K562 (cell line): Measurements from ENCODE around the gene NFATC1. TPM values are rescaled to one million over a fixed set of nuclear protein-coding genes. Genes with fewer than 3 reads are reported as not detected.

Experiments
- ATAC-seq: fragments of 200-7000 bp; cut with Tn5 transposase; 3 replicates; pipeline ENCODE4 v1.9.1; 2020; ENCODE audit warnings: moderate library complexity
- BruUV-seq: library from RNA; stranded (reverse); fragments of 400-500 nt; replicated peaks from 2 replicates; lab custom pipeline; 2021; lab: Mats Ljungman, UMichigan
- CTCF ChIA-PET: fragments of 300-600 bp; formaldehyde crosslinking; extraction: SDS; loops from one replicate; lab custom pipeline; 2021; ENCODE audit warnings: low intra/inter-chr PET ratio; lab: Yijun Ruan, JAX
- POLR2A ChIA-PET: fragments of 300-600, 350-650 bp; sonication (Branson Sonifier 250); formaldehyde crosslinking; extraction: SDS; loops from one replicate; lab custom pipeline; 2021; ENCODE audit warnings: antibody characterized with exemption, inconsistent platforms; lab: Yijun Ruan, JAX
- DNase-seq, 4 experiments: peaks; one replicate each; pipeline versions ENCODE4 v3.0.0 to v3.0.0-alpha.2; 2011 to 2018; ENCODE audit warnings: low spot score in 3 of 4, mixed read lengths in 3 of 4; ENCODE audit errors: extremely low read depth in 1 of 4
- FAIRE-seq: peaks from 2 replicates; lab custom pipeline; 2011; peaks lifted over from hg19 to GRCh38; lab: Jason Lieb, UNC
- H2AFZ ChIP-seq: 2 replicates; pipeline ENCODE4 v1.6.0; 2011; ENCODE audit warnings: low read depth, low read length, control low read depth, inconsistent platforms
- H3K27ac ChIP-seq: fragments of 200-600 bp; 3 replicates; pipeline ENCODE4 v1.8.0; 2011; ENCODE audit warnings: low read depth, mild to moderate bottlenecking, control low read depth, inconsistent platforms, low read length, moderate library complexity, mixed read lengths; ENCODE audit errors: extremely low read depth
- H3K27me3 ChIP-seq, 2 experiments: fragments of 300-600 bp in 1 of 2; 2 replicates in 1 of 2; 3 replicates in 1 of 2; pipeline versions ENCODE4 v1.6.0 to v1.8.0; 2011; ENCODE audit warnings: inconsistent platforms in 2 of 2, low read length in 2 of 2, mild to moderate bottlenecking in 1 of 2, mixed read lengths in 1 of 2, moderate library complexity in 1 of 2; ENCODE audit not compliant: control insufficient read depth in 2 of 2, insufficient read depth in 2 of 2
- H3K36me3 ChIP-seq: fragments of 300-600 bp; 3 replicates; pipeline ENCODE4 v1.8.0; 2011; ENCODE audit warnings: mild to moderate bottlenecking, low read length, inconsistent platforms; ENCODE audit not compliant: control insufficient read depth, insufficient read depth
- H3K4me1 ChIP-seq, 2 experiments: fragments of 200-600 bp in 1 of 2; replicated peaks in 1 of 2; 2 replicates in 1 of 2; 3 replicates in 1 of 2; pipeline versions ENCODE4 v1.5.1 to v1.8.0; 2011; ENCODE audit warnings: inconsistent platforms in 2 of 2, low read length in 2 of 2, mild to moderate bottlenecking in 1 of 2, mixed read lengths in 1 of 2, moderate library complexity in 1 of 2; ENCODE audit not compliant: control insufficient read depth in 2 of 2, insufficient read depth in 2 of 2
- H3K4me2 ChIP-seq: 2 replicates; pipeline ENCODE4 v1.6.1; 2011; ENCODE audit warnings: low read length, control low read depth, inconsistent platforms, mixed read lengths; ENCODE audit not compliant: insufficient read depth
- H3K4me3 ChIP-seq: fragments of 200-600 bp; sonication (generic), shearing (Covaris generic); 2 replicates; pipeline ENCODE4 v1.5.1; 2016; ENCODE audit warnings: control low read depth, inconsistent platforms
- H3K79me2 ChIP-seq: fragments of 200-600 bp; 3 replicates; pipeline ENCODE4 v1.8.0; 2011; ENCODE audit warnings: low read length, inconsistent platforms; ENCODE audit not compliant: control insufficient read depth, insufficient read depth
- H3K9ac ChIP-seq, 2 experiments: 2 replicates each; pipeline versions ENCODE4 v1.6.0 to v1.6.1; 2011; ENCODE audit warnings: low read depth in 2 of 2, low read length in 2 of 2, control low read depth in 1 of 2, inconsistent platforms in 1 of 2, mild to moderate bottlenecking in 1 of 2, mixed read lengths in 1 of 2; ENCODE audit not compliant: insufficient read depth in 1 of 2
- H3K9me1 ChIP-seq: one replicate; pipeline ENCODE4 v1.6.0; 2011; ENCODE audit warnings: inconsistent platforms, mild to moderate bottlenecking, low read length, moderate library complexity; ENCODE audit not compliant: control insufficient read depth, insufficient read depth
- H3K9me3 ChIP-seq: replicated peaks from 2 replicates; pipeline ENCODE4 v1.5.1; 2011; ENCODE audit warnings: low read depth, low read length, inconsistent platforms; ENCODE audit not compliant: control insufficient read depth, insufficient read depth
- H4K20me1 ChIP-seq: replicated peaks from 2 replicates; pipeline ENCODE4 v1.6.1; 2011; ENCODE audit warnings: low read length, inconsistent platforms, mixed read lengths; ENCODE audit not compliant: control insufficient read depth, insufficient read depth
- ELF4 ChIP-seq: fragments of 450-650 bp; formaldehyde crosslinking; IDR thresholded peaks from 2 replicates; pipeline ENCODE4 v1.4.0; 2022; ENCODE audit warnings: missing genetic modification characterization
- ESRRA ChIP-seq: fragments of 450-650 bp; IDR thresholded peaks from 2 replicates; pipeline ENCODE4 v1.6.1; 2014; ENCODE audit warnings: low read depth, mild to moderate bottlenecking, moderate library complexity, borderline replicate concordance
- EWSR1 ChIP-seq: fragments of 450-650 bp; IDR thresholded peaks from 2 replicates; pipeline ENCODE4 v1.6.1; 2018; ENCODE audit warnings: borderline replicate concordance, mild to moderate bottlenecking, low read depth, moderate library complexity; ENCODE audit not compliant: partially characterized antibody
- FUS ChIP-seq: fragments of 200-400 bp; formaldehyde crosslinking; optimal IDR thresholded peaks from 2 replicates; pipeline ENCODE3; 2017; ENCODE audit warnings: low read depth, low read length
- HIVEP1 ChIP-seq: fragments of 250-450 bp; sonication (Bioruptor Pico); IDR thresholded peaks from 2 replicates; pipeline ENCODE4 v1.4.0; 2020; ENCODE audit warnings: mild to moderate bottlenecking
- SPI1 ChIP-seq: IDR thresholded peaks from 2 replicates; pipeline ENCODE4 v1.6.1; 2011; ENCODE audit warnings: low read depth, low read length, control low read depth, borderline replicate concordance
- ZFP91 ChIP-seq: sonication (generic); formaldehyde crosslinking; IDR thresholded peaks from 2 replicates; pipeline ENCODE4 v1.8.0; 2022; ENCODE audit warnings: mild to moderate bottlenecking, missing genetic modification reagents
- ZNF407 ChIP-seq: fragments of 450-650 bp; IDR thresholded peaks from 2 replicates; pipeline ENCODE4 v1.6.1; 2016; ENCODE audit warnings: low read depth
- ZNF449 ChIP-seq: fragments of 250-450 bp; sonication (Bioruptor Pico); IDR thresholded peaks from 2 replicates; pipeline ENCODE4 v1.8.0; 2022; ENCODE audit warnings: moderate library complexity, mild to moderate bottlenecking, inconsistent platforms
- ZNF507 ChIP-seq: conservative IDR thresholded peaks from 2 replicates; pipeline ENCODE4 v1.6.1; 2017; ENCODE audit warnings: missing genetic modification characterization, missing compliant biosample characterization
- WGBS: fragments of 100-300 bp; shearing (Covaris generic); methylation state at CpG from one replicate; pipeline ENCODE4 v1.1.6; 2016; ENCODE audit warnings: low coverage, mixed read lengths; ENCODE audit not compliant: insufficient coverage; ENCODE audit errors: missing lambda C conversion rate; 5-methylcytosine and 5-hydroxymethylcytosine counted together
- in situ Hi-C: fragments of 300-500 bp; cut with MboI; formaldehyde crosslinking; loops from 4 replicates; pipeline ENCODE4 v1.15.0; 2018; ENCODE audit warnings: inconsistent platforms, mixed read lengths
- intact Hi-C: fragments of 100-400 bp; cut with micrococcal nuclease; formaldehyde crosslinking; loops from 2 replicates; pipeline ENCODE4 v1.14.2; 2022
- polyA plus RNA-seq, 8 experiments: library from polyadenylated mRNA; depleted of rRNA in 4 of 8; stranded (reverse) in 5 of 8; unstranded in 3 of 8; fragments of >200 nt; fragmentation: Nextera tagmentation in 2 of 8; fragmentation: Illumina TruSeq in 1 of 8; extraction: Ambion mirVana in 2 of 8; extraction: Trizol in 1 of 8; gene quantifications; 2 replicates each; pipeline versions ENCODE4 v1.2.1 to v1.2.3, GENCODE V29; 2011 to 2014; ENCODE audit warnings: inconsistent platforms in 1 of 8, missing spikeins in 1 of 8
- total RNA-seq, 7 experiments: library from RNA; depleted of rRNA in 6 of 7; stranded (reverse); fragments of >200 nt in 6 of 7; fragmentation: Illumina TruSeq in 2 of 7; extraction: Trizol in 2 of 7; gene quantifications; 2 replicates each; pipeline versions ENCODE4 v1.2.1 to v1.2.3, GENCODE V29; 2011 to 2021; ENCODE audit warnings: low replicate concordance in 1 of 7

The NFATC1 gene
- total and polyA plus RNA-seq, 9 of the 15 experiments (the other 6 are each of a cell fraction or from before 2014, with no cell fraction given) = 1.1 to 16.4 (median 2.5) TPM

GRCh38 chr18:79552140-79552631 lies 156.5 kb downstream of the NFATC1 start (continued):
- no peak for TF ChIP-seq ZNF449 (CRISPR knock-in tag)
- no peak for TF ChIP-seq HIVEP1 (CRISPR knock-in tag)
- TF ChIP-seq ZFP91 (CRISPR knock-in tag) = no peak

GRCh38 chr18:79552696-79553095 lies 157.0 kb downstream of the NFATC1 start:
- 0 out of 2 replicates have a peak, but pooled peaks cover 11% of the 10 kb centered on the region for H4K20me1 ChIP-seq
- POLR2A ChIA-PET = interaction anchor here (0.5 to 0.6 kb wide), 2 partner anchors 45 to 270 kb away, joined by 3 to 4 read pairs; no protein-coding TSS in a partner anchor
- no peaks in the 10 kb centered on the region for H3K9me3 ChIP-seq
- H2AFZ ChIP-seq = no peak overlapping the region
- no peaks in the 10 kb centered on the region for H3K9me1 ChIP-seq
- DNase-seq (no peak), ATAC-seq (no peak), FAIRE-seq (no peak)
- no peak overlapping the region for H3K4me2 ChIP-seq
- peaks cover 0 to 19% of the 10 kb centered on the region in 2 experiments; a peak in 2 of 5 replicates for H3K4me1 ChIP-seq
- CTCF ChIA-PET = no interaction called here
- BruUV-seq = no TSS peak
- in situ Hi-C loops = no loop called here
- H3K36me3 ChIP-seq = no peaks in the 10 kb centered on the region
- H3K79me2 ChIP-seq = no peaks in the 10 kb centered on the region
- no peak overlapping the region for H3K9ac ChIP-seq
- WGBS = 6% methylated on average over 12 of the region's 25 CpGs
- H3K4me3 ChIP-seq = no peak overlapping the region
- intact Hi-C loops = no loop called here
- no peak overlapping the region for H3K27ac ChIP-seq
- H3K27me3 ChIP-seq = peaks cover 34 to 65% of the 10 kb centered on the region in 2 experiments
- TF ChIP-seq FUS = no peak
- no peak for TF ChIP-seq ZNF407
- no peak for TF ChIP-seq EWSR1
- no peak for TF ChIP-seq ELF4 (CRISPR knock-in tag)
- no peak for TF ChIP-seq SPI1
- TF ChIP-seq ESRRA = no peak
- TF ChIP-seq ZNF507 (tag) = no peak
